CD4-positive, CD25-positive, alpha-beta regulatory T cell (primary cell): ENCODE data around the gene MEMO1. TPM values are rescaled to one million over a fixed set of nuclear protein-coding genes. Genes with fewer than 3 reads are reported as not detected.
"Not testable (repeated sequence)": the region's sequence is repeated elsewhere in the genome, so short reads cannot be mapped to it uniquely, and the experiment has no call there.

ENCODE experiments used
- ATAC-seq, 2 donors: fragments of 150-1000 bp; cut with Tn5 transposase; one replicate each; pipeline ENCODE4 v1.10.0; 2021; ENCODE audit warnings: low read depth in 2 of 2, moderate number of reproducible peaks in 2 of 2, moderate library complexity in 1 of 2
- DNase-seq, 3 donors: peaks; one replicate each; pipeline versions ENCODE4 v3.0.0 to v3.0.0-alpha.2; 2012 to 2022; ENCODE audit warnings: mixed read lengths in 1 of 3
- H3K27ac ChIP-seq: one replicate; pipeline ENCODE4 v1.7.0; 2013; ENCODE audit warnings: mild to moderate bottlenecking, low read length; ENCODE audit not compliant: insufficient read depth, poor library complexity, severe bottlenecking
- H3K27me3 ChIP-seq: one replicate; pipeline ENCODE4 v1.7.0; 2013; ENCODE audit warnings: low read length; ENCODE audit not compliant: control insufficient read depth, insufficient read depth
- H3K36me3 ChIP-seq: one replicate; pipeline ENCODE4 v1.7.0; 2013; ENCODE audit warnings: mild to moderate bottlenecking, low read length, moderate library complexity; ENCODE audit not compliant: control insufficient read depth, insufficient read depth
- H3K4me1 ChIP-seq: 2 replicates; pipeline ENCODE4 v1.7.0; 2013; ENCODE audit warnings: mild to moderate bottlenecking, low read length; ENCODE audit not compliant: insufficient read depth, control insufficient read depth, poor library complexity, severe bottlenecking
- H3K4me3 ChIP-seq: one replicate; pipeline ENCODE4 v1.7.0; 2013; ENCODE audit warnings: low read depth, mild to moderate bottlenecking, low read length, moderate library complexity
- H3K9me3 ChIP-seq, 2 experiments: 1 replicate in 1 of 2; 2 replicates in 1 of 2; pipeline ENCODE4 v1.7.0; 2013; ENCODE audit warnings: low read length in 2 of 2, mild to moderate bottlenecking in 1 of 2, moderate library complexity in 1 of 2; ENCODE audit not compliant: control insufficient read depth in 2 of 2
- H3K27ac Mint-ChIP-seq, 3 donors: one replicate each; pipeline ENCODE4 v1.8.0; 2020 to 2022; ENCODE audit warnings: mild to moderate bottlenecking in 3 of 3, mixed read lengths in 3 of 3, moderate library complexity in 2 of 3
- H3K27me3 Mint-ChIP-seq: one replicate; pipeline ENCODE4 v1.8.0; 2022; ENCODE audit warnings: mild to moderate bottlenecking, mixed read lengths
- H3K36me3 Mint-ChIP-seq: one replicate; pipeline ENCODE4 v1.8.0; 2020; ENCODE audit warnings: mixed read lengths
- H3K4me1 Mint-ChIP-seq, 4 donors: one replicate each; pipeline ENCODE4 v1.8.0; 2020 to 2022; ENCODE audit warnings: mixed read lengths in 4 of 4, mild to moderate bottlenecking in 1 of 4
- H3K4me3 Mint-ChIP-seq, 4 donors: one replicate each; pipeline ENCODE4 v1.8.0; 2020 to 2022; ENCODE audit warnings: mild to moderate bottlenecking in 4 of 4, mixed read lengths in 4 of 4, moderate library complexity in 3 of 4
- H3K9me3 Mint-ChIP-seq, 7 donors: one replicate each; pipeline ENCODE4 v1.8.0; 2020 to 2022; ENCODE audit warnings: mixed read lengths in 7 of 7, mild to moderate bottlenecking in 3 of 7, moderate library complexity in 2 of 7
- polyA plus RNA-seq, 4 donors: library from polyadenylated mRNA; unstranded; fragments of 300-500 nt; fragmentation: Illumina TruSeq; gene quantifications; one replicate each; pipeline ENCODE4 v1.2.3, GENCODE V29; 2021
- total RNA-seq: library from RNA; stranded (reverse); gene quantifications from one replicate; pipeline ENCODE4 v1.2.3, GENCODE V29; 2022

The MEMO1 gene
- total and polyA plus RNA-seq, 5 donors from 2014 or later, result 26.2 to 54.2 (median 41.6) TPM

DNA sequence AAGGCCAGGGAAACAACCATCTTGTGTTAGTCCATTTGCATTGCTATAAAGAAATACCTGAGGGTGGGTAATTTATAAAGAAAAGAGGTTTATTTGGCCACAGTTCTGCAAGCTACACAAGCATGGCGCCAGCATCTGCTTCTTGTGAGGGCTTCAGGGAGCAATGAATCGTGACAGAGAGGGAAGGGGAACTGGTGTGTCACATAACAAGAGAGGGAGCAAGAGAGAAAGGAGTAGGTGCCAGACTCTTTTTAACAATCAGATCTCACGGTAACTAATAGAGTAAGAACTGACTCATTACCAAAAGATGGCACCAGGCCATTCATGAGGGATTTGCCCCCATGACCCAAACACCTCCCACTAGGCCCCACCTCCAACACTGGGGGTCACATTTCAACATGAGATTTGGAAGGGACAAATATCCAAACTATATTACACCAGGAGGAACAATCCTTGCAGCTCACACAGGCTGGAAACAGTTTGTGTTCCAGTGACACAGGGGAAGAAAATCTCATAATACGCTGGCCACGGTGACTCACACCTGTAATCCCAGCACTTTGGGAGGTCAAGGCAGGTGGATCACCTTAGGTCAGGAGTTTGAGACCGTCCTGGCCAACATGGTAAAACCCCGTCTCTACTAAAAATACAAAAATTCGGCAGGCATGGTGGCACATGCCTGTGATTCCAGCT lies 23.5 kb upstream of the MEMO1 start:
- not testable (repeated sequence) for H3K9me3 Mint-ChIP-seq, DNase-seq, H3K27me3 Mint-ChIP-seq, H3K4me3 ChIP-seq, H3K27ac ChIP-seq, H3K27me3 ChIP-seq, H3K9me3 ChIP-seq, H3K36me3 ChIP-seq, ATAC-seq
- H3K36me3 Mint-ChIP-seq, result peaks cover 10% of the 10 kb centered on the region
- peaks cover 10% of the 10 kb centered on the region for H3K4me1 ChIP-seq
- H3K4me1 Mint-ChIP-seq, result peaks cover 14 to 48% (median 28%) of the 10 kb centered on the region in 4 donors
- peak overlapping the region; percentile 3 to 59 (median 40) for H3K4me3 Mint-ChIP-seq
- H3K27ac Mint-ChIP-seq, result peak overlapping the region in 2 of 3 donors; percentile 11 to 40

DNA sequence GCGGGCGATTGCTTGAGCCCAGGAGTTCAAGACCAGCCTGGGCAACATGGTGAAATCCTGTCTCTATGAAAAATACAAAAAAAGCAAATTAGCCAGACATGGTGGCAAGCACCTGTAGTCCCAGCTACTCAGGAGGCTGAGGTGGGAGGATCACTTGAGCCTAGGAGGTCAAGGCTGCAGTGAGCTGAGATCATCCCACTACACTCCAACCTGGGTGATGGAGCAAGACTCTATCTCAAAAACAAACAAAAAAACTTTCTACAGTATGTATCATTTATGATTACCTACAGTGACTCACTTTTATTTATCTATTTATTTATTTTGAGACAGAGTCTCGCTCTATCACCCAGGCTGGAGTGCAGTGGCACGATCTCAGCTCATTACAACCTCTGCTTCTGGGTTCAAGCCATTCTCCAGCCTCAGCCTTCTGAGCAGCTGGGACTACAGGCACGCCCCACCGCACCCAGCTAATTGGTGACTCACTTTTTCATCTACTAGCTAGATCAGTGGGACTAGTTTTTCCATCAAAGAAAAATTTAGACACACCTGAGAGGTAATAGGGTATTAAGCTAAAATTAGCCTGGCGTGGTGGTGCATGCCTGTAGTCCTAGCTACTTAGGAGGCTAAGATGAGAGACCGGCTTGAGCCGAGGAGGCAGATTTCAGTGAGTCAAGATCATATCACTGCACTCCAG lies 8.1 kb upstream of the MEMO1 start:
- not testable (repeated sequence) for H3K9me3 Mint-ChIP-seq, H3K27ac Mint-ChIP-seq, H3K27ac ChIP-seq, H3K9me3 ChIP-seq, ATAC-seq, H3K4me3 Mint-ChIP-seq, H3K4me1 ChIP-seq, H3K4me3 ChIP-seq, H3K27me3 ChIP-seq, H3K27me3 Mint-ChIP-seq, DNase-seq
- peaks cover 0 to 10% (median 0%) of the 10 kb centered on the region in 4 donors for H3K4me1 Mint-ChIP-seq
- peaks cover 18% of the 10 kb centered on the region for H3K36me3 ChIP-seq
- H3K36me3 Mint-ChIP-seq, result peaks cover 16% of the 10 kb centered on the region

DNA sequence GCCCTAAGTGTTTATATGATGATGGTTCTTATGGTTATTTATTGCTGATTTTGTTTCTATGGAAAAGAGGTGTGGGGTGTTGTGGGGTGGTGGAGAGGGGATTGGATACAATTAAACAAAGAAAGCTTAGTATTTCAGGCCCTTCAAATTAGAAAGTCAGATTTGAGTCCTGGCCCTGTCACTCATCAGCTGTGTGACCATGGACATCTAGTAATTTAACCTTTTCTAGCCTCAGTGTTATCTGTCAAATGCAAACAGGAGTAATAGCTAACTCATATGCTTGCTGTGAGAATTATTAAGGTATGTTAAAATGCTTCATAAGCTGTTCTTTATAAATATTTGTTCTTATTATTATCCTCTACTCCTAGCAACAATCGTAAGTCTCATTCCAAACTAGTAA lies 2.1 kb upstream of the MEMO1 start:
- Histone ChIP-seq H3K4me1 (peaks cover 19% of the 10 kb centered on the region), H3K4me3 (no peak overlapping the region), H3K36me3 (peaks cover 2% of the 10 kb centered on the region), H3K27ac (peak overlapping the region; percentile 14), H3K27me3 (no peaks in the 10 kb centered on the region), H3K9me3 (no peaks in the 10 kb centered on the region)
- H3K9me3 Mint-ChIP-seq, result no peaks in the 10 kb centered on the region
- peak overlapping the region in 2 of 4 donors; percentile 51 to 95 for H3K4me3 Mint-ChIP-seq
- no peak for DNase-seq
- H3K27ac Mint-ChIP-seq, result peak overlapping the region; percentile 18 to 61 (median 38)
- peaks cover 5% of the 10 kb centered on the region for H3K36me3 Mint-ChIP-seq
- ATAC-seq, result no peak
- no peaks in the 10 kb centered on the region for H3K27me3 Mint-ChIP-seq
- H3K4me1 Mint-ChIP-seq, result peaks cover 16 to 34% (median 23%) of the 10 kb centered on the region in 4 donors

DNA sequence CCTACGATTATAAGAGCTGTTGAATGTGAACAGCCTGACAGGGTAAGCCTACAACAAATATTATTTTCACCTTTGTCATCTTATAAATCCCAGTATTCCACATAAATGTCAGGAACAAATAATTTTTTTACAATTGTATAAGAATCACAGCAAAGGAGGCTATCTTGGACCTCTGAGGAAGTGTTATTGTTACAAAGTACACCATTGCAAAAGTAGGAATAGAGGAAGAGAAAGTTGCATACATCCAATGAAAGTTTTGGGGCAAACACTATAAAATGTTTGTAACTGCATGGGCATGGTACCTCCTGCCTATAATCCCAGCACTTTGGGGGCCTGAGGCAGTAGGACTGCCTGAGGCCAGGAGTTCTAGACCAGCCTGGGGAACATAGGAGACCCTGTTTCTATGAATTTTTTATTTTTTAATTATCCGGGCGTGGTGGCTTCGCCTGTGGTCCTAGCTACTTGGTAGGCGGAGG lies 715 bp upstream of the MEMO1 start:
- Mint-ChIP-seq H3K4me3 (peak overlapping the region; percentile 92 to 99 (median 94)), H3K4me1 (peaks cover 25 to 47% (median 33%) of the 10 kb centered on the region in 4 donors), H3K36me3 (peaks cover 3% of the 10 kb centered on the region), H3K27ac (peak overlapping the region; percentile 86 to 96 (median 95)), H3K9me3 (no peaks in the 10 kb centered on the region), H3K27me3 (no peaks in the 10 kb centered on the region)
- H3K27ac ChIP-seq, result peak overlapping the region; percentile 80
- no peaks in the 10 kb centered on the region for H3K27me3 ChIP-seq
- peak overlapping the region; percentile 86 for H3K4me3 ChIP-seq
- ATAC-seq (no peak), DNase-seq (no peak)
- no peaks in the 10 kb centered on the region for H3K36me3 ChIP-seq
- H3K4me1 ChIP-seq, result peaks cover 31% of the 10 kb centered on the region
- no peaks in the 10 kb centered on the region for H3K9me3 ChIP-seq

DNA sequence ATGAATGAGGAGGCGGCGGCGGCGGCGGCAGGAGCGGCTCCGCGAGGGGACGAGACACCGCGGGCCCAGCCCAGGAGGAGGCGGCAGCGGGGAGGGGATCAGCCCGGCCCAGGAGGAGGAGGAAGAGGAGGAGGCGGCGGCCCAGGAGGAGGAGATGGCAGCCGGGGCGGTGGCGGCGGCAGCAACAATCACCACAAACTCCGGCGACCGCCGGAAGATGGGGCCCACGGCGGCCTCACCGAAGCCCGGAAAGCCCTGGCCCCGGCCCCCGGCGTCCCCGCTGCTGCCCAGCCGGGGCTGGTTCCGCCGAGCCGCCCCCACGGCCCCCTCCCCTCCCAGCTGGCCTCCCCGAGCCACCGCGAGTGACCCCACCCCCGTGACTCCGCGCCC lies 533 bp downstream of the MEMO1 start:
- not testable (repeated sequence) for H3K9me3 Mint-ChIP-seq, H3K27me3 Mint-ChIP-seq, H3K27me3 ChIP-seq, H3K27ac Mint-ChIP-seq, H3K36me3 ChIP-seq, H3K9me3 ChIP-seq, H3K4me3 ChIP-seq
- Mint-ChIP-seq H3K4me3 (peak overlapping the region; percentile 5 to 95 (median 70)), H3K36me3 (peaks cover 10% of the 10 kb centered on the region), H3K4me1 (peaks cover 28 to 60% (median 44%) of the 10 kb centered on the region in 4 donors)
- ATAC-seq, result peak; percentile 66 to 72
- Histone ChIP-seq H3K27ac (peak overlapping the region; percentile 80), H3K4me1 (peaks cover 44% of the 10 kb centered on the region)
- DNase-seq, result peak; percentile 58 to 80 (median 75)

DNA sequence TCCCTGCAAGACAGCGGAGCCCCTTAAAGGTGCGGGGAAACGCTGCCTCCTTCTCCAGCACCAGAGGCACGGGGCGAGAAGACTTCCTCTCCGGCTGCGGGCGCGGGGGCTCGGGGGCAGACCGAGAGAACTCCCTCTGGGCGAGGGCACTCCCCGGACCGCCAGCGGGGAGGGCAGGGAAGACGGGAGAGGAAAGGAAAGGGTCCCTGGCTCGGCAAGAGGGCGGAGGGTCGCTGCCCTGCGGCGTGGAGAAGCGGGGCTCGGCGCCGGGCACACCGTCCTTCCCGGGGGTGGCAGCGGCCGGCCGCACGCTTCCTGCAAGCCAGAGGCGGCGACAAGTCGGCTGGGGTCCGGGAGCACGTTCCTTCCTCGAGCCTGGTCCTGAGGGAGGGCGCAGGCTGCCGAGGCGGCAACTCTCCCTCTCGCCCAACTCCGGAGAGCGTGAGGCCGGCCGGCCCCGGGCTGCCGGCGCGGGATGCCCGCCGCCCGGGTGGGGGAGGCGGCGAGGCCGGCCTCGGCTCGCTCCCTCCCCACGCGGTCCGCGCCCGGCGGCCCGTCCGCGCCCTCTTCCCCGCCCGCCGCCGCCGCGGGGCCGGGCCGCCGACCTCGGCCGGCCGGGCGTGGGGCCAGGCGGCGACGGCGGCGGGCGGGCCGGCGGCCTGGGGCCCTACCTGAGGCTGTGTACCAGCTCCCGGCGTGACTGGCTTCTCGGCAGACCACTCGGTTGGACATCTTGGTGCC lies 1.1 kb downstream of the MEMO1 start:
- Mint-ChIP-seq H3K36me3 (peaks cover 12% of the 10 kb centered on the region), H3K27ac (peak overlapping the region; percentile 87 to 95 (median 87)), H3K4me1 (peaks cover 28 to 65% (median 49%) of the 10 kb centered on the region in 4 donors), H3K9me3 (no peaks in the 10 kb centered on the region), H3K4me3 (peak overlapping the region; percentile 92 to 99 (median 96)), H3K27me3 (no peaks in the 10 kb centered on the region)
- peak; percentile 27 to 59 (median 41) for DNase-seq
- peaks cover 46% of the 10 kb centered on the region for H3K4me1 ChIP-seq
- H3K9me3 ChIP-seq, result no peaks in the 10 kb centered on the region
- no peaks in the 10 kb centered on the region for H3K36me3 ChIP-seq
- H3K27me3 ChIP-seq, result no peaks in the 10 kb centered on the region
- peak in 1 of 2 donors; percentile 1 for ATAC-seq
- H3K27ac ChIP-seq, result peak overlapping the region; percentile 80
- H3K4me3 ChIP-seq, result peak overlapping the region; percentile 86

DNA sequence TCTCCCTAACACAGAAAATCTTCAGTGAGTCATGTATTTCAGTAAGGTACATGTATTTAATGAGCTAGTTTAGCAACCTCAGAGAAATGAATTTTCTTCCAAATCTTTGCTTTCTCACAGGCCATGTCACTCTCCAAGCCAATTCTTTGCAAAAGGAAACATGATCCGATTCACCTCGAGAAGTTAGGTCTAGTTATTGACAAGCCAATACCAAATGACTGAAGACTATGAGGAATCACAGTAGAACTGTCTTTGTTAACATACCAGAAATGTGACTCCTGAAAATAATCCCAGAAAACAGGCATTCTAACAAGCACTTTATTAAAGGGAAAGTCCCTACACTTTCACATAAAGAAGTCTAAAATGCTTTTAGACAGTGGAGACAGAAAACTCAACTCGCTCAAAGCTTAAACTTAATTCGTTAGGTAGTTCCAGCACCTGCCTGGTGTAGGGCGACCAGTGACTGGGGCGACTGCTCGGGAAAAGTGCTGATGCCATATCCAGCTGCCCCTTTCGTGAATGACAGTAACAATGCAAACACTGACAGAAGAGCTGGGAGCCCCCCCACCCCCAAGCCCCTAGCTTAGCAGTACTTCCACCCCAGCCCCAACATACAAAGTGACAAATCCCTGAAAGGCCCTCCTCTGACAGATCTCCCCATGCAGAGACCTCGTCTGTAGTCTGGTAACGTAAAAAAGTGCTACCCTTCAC lies 1.8 kb downstream of the MEMO1 start:
- H3K27me3 ChIP-seq, result no peaks in the 10 kb centered on the region
- peak overlapping the region; percentile 51 for H3K27ac ChIP-seq
- peak in 1 of 3 donors; percentile 26 for DNase-seq
- H3K9me3 ChIP-seq, result no peaks in the 10 kb centered on the region
- ATAC-seq, result no peak
- Mint-ChIP-seq H3K27me3 (no peaks in the 10 kb centered on the region), H3K4me1 (peaks cover 28 to 72% (median 54%) of the 10 kb centered on the region in 4 donors), H3K4me3 (peak overlapping the region; percentile 92 to 99 (median 96)), H3K9me3 (no peaks in the 10 kb centered on the region), H3K27ac (peak overlapping the region; percentile 87 to 95 (median 87)), H3K36me3 (peaks cover 12% of the 10 kb centered on the region)
- peak overlapping the region; percentile 86 for H3K4me3 ChIP-seq
- H3K36me3 ChIP-seq, result no peaks in the 10 kb centered on the region
- peaks cover 46% of the 10 kb centered on the region for H3K4me1 ChIP-seq
